ENCODE data around the gene RASA3.
"Not testable (repeated sequence)": the region's sequence is repeated elsewhere in the genome, so short reads cannot be mapped to it uniquely, and the experiment has no call there.

The RASA3 gene

GRCh38 chr13:114128624-114129522, 3.5 kb downstream of the RASA3 start:
- in situ Hi-C loops (cut with MboI; ENCODE audit: low sequenced_read_pairs): no loop called here

- in situ Hi-C loops (cut with MboI; ENCODE audit: low sequenced_read_pairs): no loop called here
Measured at GRCh38 chr13:114128348-114128623, 4.1 kb downstream of the RASA3 start.

GRCh38 chr13:114127473-114128347, 4.7 kb downstream of the RASA3 start:
- in situ Hi-C loops (cut with MboI; ENCODE audit: low sequenced_read_pairs): no loop called here

GRCh38 chr13:114126789-114127472, 5.5 kb downstream of the RASA3 start:
- in situ Hi-C loops (cut with MboI; ENCODE audit: low sequenced_read_pairs): no loop called here

- in situ Hi-C loops (cut with MboI; ENCODE audit: low sequenced_read_pairs): not testable (repeated sequence)
Measured at GRCh38 chr13:114126086-114126485, 6.3 kb downstream of the RASA3 start.

- in situ Hi-C loops (cut with MboI; ENCODE audit: low sequenced_read_pairs): no loop called here
Measured at GRCh38 chr13:114125589-114125988, 6.8 kb downstream of the RASA3 start.

- in situ Hi-C loops (cut with MboI; ENCODE audit: low sequenced_read_pairs): no loop called here
Measured at GRCh38 chr13:114124921-114125320, 7.5 kb downstream of the RASA3 start.

GRCh38 chr13:114124431-114124830, 8.0 kb downstream of the RASA3 start:
- in situ Hi-C loops (cut with MboI; ENCODE audit: low sequenced_read_pairs): no loop called here

GRCh38 chr13:114123876-114124275, 8.5 kb downstream of the RASA3 start:
- in situ Hi-C loops (cut with MboI; ENCODE audit: low sequenced_read_pairs): no loop called here

GRCh38 chr13:114123448-114123847, 9.0 kb downstream of the RASA3 start:
- in situ Hi-C loops (cut with MboI; ENCODE audit: low sequenced_read_pairs): no loop called here

GRCh38 chr13:114122591-114123211, 9.7 kb downstream of the RASA3 start:
- in situ Hi-C loops (cut with MboI; ENCODE audit: low sequenced_read_pairs): no loop called here

- in situ Hi-C loops (cut with MboI; ENCODE audit: low sequenced_read_pairs): no loop called here
Measured at GRCh38 chr13:114122127-114122511, 10.3 kb downstream of the RASA3 start.

GRCh38 chr13:114121496-114122126, 10.8 kb downstream of the RASA3 start:
- in situ Hi-C loops (cut with MboI; ENCODE audit: low sequenced_read_pairs): no loop called here

GRCh38 chr13:114121031-114121430, 11.4 kb downstream of the RASA3 start:
- in situ Hi-C loops (cut with MboI; ENCODE audit: low sequenced_read_pairs): no loop called here

- in situ Hi-C loops (cut with MboI; ENCODE audit: low sequenced_read_pairs): no loop called here
Measured at GRCh38 chr13:114120591-114121011, 11.8 kb downstream of the RASA3 start.

- in situ Hi-C loops (cut with MboI; ENCODE audit: low sequenced_read_pairs): no loop called here
Measured at GRCh38 chr13:114119196-114119595, 13.2 kb downstream of the RASA3 start.

- in situ Hi-C loops (cut with MboI; ENCODE audit: low sequenced_read_pairs): no loop called here
Measured at GRCh38 chr13:114118511-114119123, 13.8 kb downstream of the RASA3 start.

- in situ Hi-C loops (cut with MboI; ENCODE audit: low sequenced_read_pairs): no loop called here
Measured at GRCh38 chr13:114118086-114118485, 14.3 kb downstream of the RASA3 start.

- in situ Hi-C loops (cut with MboI; ENCODE audit: low sequenced_read_pairs): not testable (repeated sequence)
Measured at GRCh38 chr13:114117341-114117874, 15.0 kb downstream of the RASA3 start.

GRCh38 chr13:114116734-114117133, 15.7 kb downstream of the RASA3 start:
- in situ Hi-C loops (cut with MboI; ENCODE audit: low sequenced_read_pairs): no loop called here
